ENCODE measurements around the gene INHBE.
A peak's percentile ranks its signal among the peaks of the same experiment; 100 is the strongest.

The INHBE gene

GRCh38 chr12:57488402-57489156 is 33.5 kb downstream of the INHBE start:
- ATAC-seq, result peak; percentile 18

More at GRCh38 chr12:57488402-57489156, 33.5 kb downstream of the INHBE start:
- TF ChIP-seq SNAI2 (CRISPR knock-in tag; IDR thresholded peaks at IDR 0.05) (no peak), ESRRG (CRISPR knock-in tag; IDR thresholded peaks at IDR 0.05) (no peak), TOX (CRISPR knock-in tag; IDR thresholded peaks at IDR 0.05; ENCODE audit: borderline replicate concordance) (no peak), ISL1 (CRISPR knock-in tag; IDR thresholded peaks at IDR 0.05) (no peak), ZNF8 (CRISPR knock-in tag; IDR thresholded peaks at IDR 0.05) (no peak), ZNF565 (CRISPR knock-in tag; conservative IDR thresholded peaks at IDR 0.05; ENCODE audit: low read depth) (no peak), CSDC2 (CRISPR knock-in tag; IDR thresholded peaks at IDR 0.05) (no peak), CSRNP3 (CRISPR knock-in tag; IDR thresholded peaks at IDR 0.05) (no peak), ZC3H10 (CRISPR knock-in tag; IDR thresholded peaks at IDR 0.05) (no peak), GLIS3 (CRISPR knock-in tag; IDR thresholded peaks at IDR 0.05) (no peak), ARNTL (CRISPR knock-in tag; IDR thresholded peaks at IDR 0.05; ENCODE audit: borderline replicate concordance, low read depth) (no peak), TSHZ2 (CRISPR knock-in tag; IDR thresholded peaks at IDR 0.05) (no peak), BACH2 (CRISPR knock-in tag; IDR thresholded peaks at IDR 0.05; ENCODE audit: borderline replicate concordance) (no peak), POU6F1 (CRISPR knock-in tag; IDR thresholded peaks at IDR 0.05; ENCODE audit: borderline replicate concordance, low read depth) (no peak), CREB5 (CRISPR knock-in tag; IDR thresholded peaks at IDR 0.05; ENCODE audit: low read depth) (no peak), ZFP3 (CRISPR knock-in tag; IDR thresholded peaks at IDR 0.05) (no peak), PPARA (CRISPR knock-in tag; IDR thresholded peaks at IDR 0.05; ENCODE audit: borderline replicate concordance) (no peak), PATZ1 (CRISPR knock-in tag; IDR thresholded peaks at IDR 0.05; ENCODE audit: borderline replicate concordance) (no peak), ZFP30 (CRISPR knock-in tag; IDR thresholded peaks at IDR 0.05) (no peak), OSR1 (CRISPR knock-in tag; IDR thresholded peaks at IDR 0.05) (no peak)

All from SK-N-SH treated with all-trans-retinoic acid at 6 μM for 48 hours (cell line).